K562 treated with DMSO at 1 percent for 24 hours (cell line): ENCODE results near the gene EFS. TPM values are rescaled to one million over a fixed set of nuclear protein-coding genes. Genes with fewer than 3 reads are reported as not detected.

Source experiments
- total RNA-seq: library from RNA; unstranded; fragments of 300-600 nt; gene quantifications from 2 replicates; pipeline ENCODE4 v1.2.3, GENCODE V29; 2022; ENCODE audit warnings: low read depth; ENCODE audit not compliant: insufficient read depth

Gene EFS
- not detected in 2 replicates for total RNA-seq

GRCh38 chr14:23365036-23365731 lies at the start of gene EFS:
EFS (minus strand) TSS chr14:23365172; CDS start chr14:23365025, 147 bp downstream.

DNA sequence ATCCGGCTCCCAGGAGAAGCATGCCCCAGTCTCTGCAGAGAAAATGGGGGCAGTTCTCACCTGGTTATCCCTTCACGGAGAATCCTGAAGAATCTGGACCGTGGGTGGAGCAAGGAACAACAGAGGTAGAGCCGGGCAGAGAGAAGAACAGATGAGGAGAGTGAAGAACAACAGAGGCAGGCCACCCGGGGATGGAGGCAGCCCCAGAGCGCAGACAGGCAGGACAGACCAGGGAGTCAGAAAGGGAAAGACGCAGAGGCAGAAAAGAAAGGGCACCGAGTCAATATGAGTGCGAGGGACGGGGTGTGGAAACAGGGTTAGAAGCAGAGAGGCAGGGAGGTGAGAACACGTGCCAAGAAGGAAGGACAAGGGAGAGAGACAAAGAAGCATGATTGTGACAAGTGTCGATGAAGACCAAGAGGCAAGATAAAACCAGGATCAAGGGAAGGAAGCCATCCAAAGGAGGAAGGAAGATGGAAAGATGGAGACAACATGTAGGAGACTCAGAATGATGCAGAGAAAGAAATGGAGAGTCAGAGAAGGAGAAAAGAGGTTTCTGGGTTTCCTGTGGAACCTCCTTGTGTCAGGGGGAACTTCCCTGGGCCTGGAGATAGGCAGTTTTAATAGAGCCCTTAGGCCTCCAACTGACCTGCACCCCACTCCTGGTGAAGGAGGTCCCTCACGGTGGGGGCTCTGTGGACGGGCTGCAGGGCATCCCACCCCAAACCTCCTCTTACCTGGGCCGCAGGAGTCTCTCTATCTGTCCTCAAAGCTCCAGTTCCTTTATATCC lies 42.7 kb upstream of the EFS start, which contains the start of gene MYH6:
Gene MYH6 (minus strand): TSS at position 758 of the 791 bp plus-strand sequence. CDS start 1,050 bp downstream, outside the sequence.

GRCh38 chr14:23376482-23377197 lies 11.7 kb upstream of the EFS start, which contains the start of gene CMTM5:
CMTM5 (plus strand) TSS chr14:23377046; CDS start chr14:23377252, 206 bp downstream.

DNA sequence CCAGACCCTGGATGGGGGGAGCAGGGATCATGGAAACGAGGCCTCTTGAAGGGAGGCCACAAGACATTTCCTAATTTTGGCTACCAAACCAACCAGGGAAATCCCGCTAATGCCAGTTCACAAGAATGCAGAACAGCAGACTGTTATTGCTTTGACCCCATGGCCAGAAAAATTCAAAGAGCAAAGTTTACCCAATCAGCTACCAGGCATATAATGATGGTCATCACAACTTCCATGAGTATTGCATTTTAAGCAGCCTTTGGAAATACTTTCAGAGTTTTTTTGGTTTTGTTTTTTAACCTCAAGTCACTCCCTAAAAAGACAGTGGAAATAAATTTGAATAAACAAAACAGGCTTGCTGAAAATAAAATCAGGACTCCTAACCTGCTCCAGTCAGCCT lies 7.5 kb upstream of the EFS start, which contains the start of gene IL25:
Gene IL25 (plus strand): TSS at position 301 of the 400 bp plus-strand sequence.

GRCh38 chr14:23352506-23353432 lies 12.2 kb downstream of the EFS start, which contains the start of gene SLC22A17:
SLC22A17 (minus strand) TSS chr14:23352887.

DNA sequence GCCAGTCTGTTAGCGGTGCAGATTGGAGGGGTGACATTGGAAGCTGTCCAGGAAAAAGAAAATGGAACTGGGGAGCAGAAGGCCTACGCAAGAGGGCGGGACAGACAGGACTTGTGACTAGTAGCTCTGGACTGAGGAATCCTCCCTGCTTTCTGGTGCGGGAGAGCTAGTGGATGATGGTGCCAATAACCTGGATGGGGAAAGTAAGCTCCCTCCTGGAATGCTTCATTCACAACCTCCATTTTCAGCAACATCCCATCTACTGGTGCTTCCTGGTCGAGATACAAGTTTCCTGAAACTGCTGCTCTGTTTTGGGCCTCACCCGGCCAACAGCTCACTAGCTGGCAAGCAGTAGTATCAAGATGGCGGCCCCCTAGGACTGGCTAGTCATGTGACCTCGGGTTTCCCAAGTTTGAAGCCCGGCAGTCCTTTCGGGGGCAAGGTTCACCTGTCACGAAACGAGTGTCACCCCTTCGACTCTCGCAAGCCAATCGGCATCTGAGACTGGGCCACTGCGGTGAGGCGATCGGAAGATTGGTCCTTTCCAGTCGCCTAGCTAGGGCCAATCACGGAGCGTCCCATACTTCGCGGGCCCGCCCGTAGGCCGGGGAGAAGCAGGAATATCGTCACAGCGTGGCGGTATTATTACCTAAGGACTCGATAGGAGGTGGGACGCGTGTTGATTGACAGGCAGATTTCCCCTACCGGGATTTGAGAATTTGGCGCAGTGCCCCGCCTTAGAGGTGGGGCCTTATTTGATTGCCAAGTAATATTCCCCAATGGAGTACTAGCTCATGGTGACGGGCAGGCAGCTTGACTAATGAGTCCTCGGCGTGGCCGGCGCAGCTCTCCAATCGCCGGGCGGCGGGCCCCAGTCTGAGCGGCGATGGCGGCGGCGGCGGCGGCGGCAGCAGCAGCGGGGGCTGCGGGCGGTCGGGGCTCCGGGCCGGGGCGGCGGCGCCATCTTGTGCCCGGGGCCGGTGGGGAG lies 44.1 kb downstream of the EFS start, which contains the start of gene PABPN1:
Gene PABPN1 (plus strand): TSS at position 874 of the 988 bp plus-strand sequence. CDS start 13 bp downstream, at position 887.

GRCh38 chr14:23306412-23307145 lies 58.4 kb downstream of the EFS start, which contains the start of gene BCL2L2:
BCL2L2 (plus strand) TSS chr14:23306833; CDS start chr14:23307768, 935 bp downstream.

Other genes with a start within 250 kb of the EFS start
- not detected in 2 replicates for gene CEBPE, start 245.9 kb downstream of the EFS start, total RNA-seq
- gene SLC7A8, start 181.5 kb downstream of the EFS start, total RNA-seq, result 7.6 and 9.6 TPM in 2 replicates
- gene RNF212B, start 127.2 kb downstream of the EFS start, total RNA-seq, result not detected in 2 replicates
- gene HOMEZ, start 79.0 kb downstream of the EFS start, total RNA-seq, result 11.7 and 15.7 TPM in 2 replicates
- 9.0 and 10.3 TPM in 2 replicates for gene PPP1R3E, start 62.3 kb downstream of the EFS start, total RNA-seq
- gene BCL2L2, start 58.3 kb downstream of the EFS start, total RNA-seq, result 18.4 and 20.3 TPM in 2 replicates
- gene PABPN1, start 43.7 kb downstream of the EFS start, total RNA-seq, result 97.6 and 109 TPM in 2 replicates
- 0.73 and 1.1 TPM in 2 replicates for gene SLC22A17, start 12.3 kb downstream of the EFS start, total RNA-seq
- not detected in 2 replicates for gene IL25, start 7.6 kb upstream of the EFS start, total RNA-seq
- not detected in 2 replicates for gene CMTM5, start 11.9 kb upstream of the EFS start, total RNA-seq
- not detected in 2 replicates for gene MYH6, start 43.1 kb upstream of the EFS start, total RNA-seq
- gene MYH7, start 70.5 kb upstream of the EFS start, total RNA-seq, result not detected in 2 replicates
- gene NGDN, start 104.5 kb upstream of the EFS start, total RNA-seq, result 31.3 and 32.8 TPM in 2 replicates
- 0.14 and 0.25 TPM in 2 replicates for gene ZFHX2, start 186.6 kb upstream of the EFS start, total RNA-seq
- 5.7 and 7.4 TPM in 2 replicates for gene THTPA, start 191.1 kb upstream of the EFS start, total RNA-seq
- 45.8 and 58.3 TPM in 2 replicates for gene AP1G2, start 202.6 kb upstream of the EFS start, total RNA-seq
- 0.45 TPM in 2 replicates for gene JPH4, start 213.6 kb upstream of the EFS start, total RNA-seq